ENCODE measurements around the gene MET. TPM values are rescaled to one million over a fixed set of nuclear protein-coding genes. Genes with fewer than 3 reads are reported as not detected.

MET gene
- total and polyA plus RNA-seq, 10 donors, result 0.68 to 28.8 (median 19.1) TPM

GRCh38 chr7:116776610-116777289, 104.8 kb downstream of the MET start:
- intact Hi-C loops (cut with DNase I; ENCODE audit: low total_unique reads), result no loop called here
- Histone ChIP-seq H3K27me3 (replicated peaks in 1 of 7) (peaks cover 0 to 6% (median 0%) of the 10 kb centered on the region in 7 donors), H3K27ac (no peak overlapping the region), H3K4me1 (no peaks in the 10 kb centered on the region), H3K4me3 (no peak overlapping the region), H3K36me3 (peaks cover 0 to 6% (median 0%) of the 10 kb centered on the region in 6 donors), H3K9me3 (no peaks in the 10 kb centered on the region)
- WGBS, 5 donors, result 78 to 86% (median 81%) methylated on average over 3 of the region's 3 CpGs
- DNase-seq, result no peak
- no peak for TF ChIP-seq POLR2A (IDR thresholded peaks at IDR 0.05)

GRCh38 chr7:116777651-116778281, 105.8 kb downstream of the MET start:
- DNase-seq, result no peak
- no peaks in the 10 kb centered on the region for H3K9me3 ChIP-seq
- no peaks in the 10 kb centered on the region for H3K4me1 ChIP-seq
- H3K4me3 ChIP-seq, result no peak overlapping the region
- H3K36me3 ChIP-seq, result peaks cover 0 to 6% (median 0%) of the 10 kb centered on the region in 6 donors
- no peak overlapping the region for H3K27ac ChIP-seq
- WGBS, 5 donors, result 79 to 89% (median 87%) methylated on average over 3 of the region's 3 CpGs
- peaks cover 0 to 6% (median 0%) of the 10 kb centered on the region in 7 donors for H3K27me3 ChIP-seq (replicated peaks in 1 of 7)
- TF ChIP-seq POLR2A (IDR thresholded peaks at IDR 0.05), result no peak
- TF ChIP-seq, protein P1, sequence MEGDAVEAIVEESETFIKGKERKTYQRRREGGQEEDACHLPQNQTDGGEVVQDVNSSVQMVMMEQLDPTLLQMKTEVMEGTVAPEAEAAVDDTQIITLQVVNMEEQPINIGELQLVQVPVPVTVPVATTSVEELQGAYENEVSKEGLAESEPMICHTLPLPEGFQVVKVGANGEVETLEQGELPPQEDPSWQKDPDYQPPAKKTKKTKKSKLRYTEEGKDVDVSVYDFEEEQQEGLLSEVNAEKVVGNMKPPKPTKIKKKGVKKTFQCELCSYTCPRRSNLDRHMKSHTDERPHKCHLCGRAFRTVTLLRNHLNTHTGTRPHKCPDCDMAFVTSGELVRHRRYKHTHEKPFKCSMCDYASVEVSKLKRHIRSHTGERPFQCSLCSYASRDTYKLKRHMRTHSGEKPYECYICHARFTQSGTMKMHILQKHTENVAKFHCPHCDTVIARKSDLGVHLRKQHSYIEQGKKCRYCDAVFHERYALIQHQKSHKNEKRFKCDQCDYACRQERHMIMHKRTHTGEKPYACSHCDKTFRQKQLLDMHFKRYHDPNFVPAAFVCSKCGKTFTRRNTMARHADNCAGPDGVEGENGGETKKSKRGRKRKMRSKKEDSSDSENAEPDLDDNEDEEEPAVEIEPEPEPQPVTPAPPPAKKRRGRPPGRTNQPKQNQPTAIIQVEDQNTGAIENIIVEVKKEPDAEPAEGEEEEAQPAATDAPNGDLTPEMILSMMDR (IDR thresholded peaks at IDR 0.05 in 8 of 11, conservative IDR thresholded peaks at IDR 0.05 in 3 of 11), result no peak
- TF ChIP-seq POLR2AphosphoS5 (IDR thresholded peaks at IDR 0.05), result no peak
- intact Hi-C loops (cut with DNase I; ENCODE audit: low total_unique reads), result no loop called here

DNA sequence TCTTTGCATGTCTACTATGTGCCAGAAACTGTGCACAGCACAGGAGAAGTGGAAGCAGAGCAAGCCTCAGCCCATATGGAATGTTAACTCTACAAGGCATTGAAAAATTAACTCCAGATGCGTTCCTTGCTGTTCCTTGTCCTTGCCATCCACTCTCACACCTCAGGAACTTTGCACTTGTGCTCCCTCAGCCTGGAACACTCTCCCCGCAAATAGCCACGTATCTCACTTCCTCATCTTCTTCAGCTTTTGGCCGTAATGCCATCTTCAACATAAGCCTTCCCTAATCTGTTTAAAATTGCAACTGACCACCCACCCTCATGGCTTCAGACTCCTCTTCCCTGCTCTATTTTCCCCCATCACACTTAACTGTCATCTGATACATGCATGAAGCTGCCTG, 107.2 kb downstream of the MET start:
- Histone ChIP-seq H3K9me3 (no peaks in the 10 kb centered on the region), H3K27me3 (replicated peaks in 1 of 7) (no peaks in the 10 kb centered on the region), H3K36me3 (peaks cover 0 to 6% (median 0%) of the 10 kb centered on the region in 6 donors), H3K4me3 (no peak overlapping the region), H3K27ac (no peak overlapping the region), H3K4me1 (no peaks in the 10 kb centered on the region)
- WGBS, 5 donors, result 55 to 73% (median 61%) methylated on average over 4 of the region's 4 CpGs
- intact Hi-C loops (cut with DNase I; ENCODE audit: low total_unique reads), result no loop called here
- DNase-seq, result no peak
- TF ChIP-seq POLR2A (IDR thresholded peaks at IDR 0.05), result no peak
- no peak for TF ChIP-seq POLR2AphosphoS5 (IDR thresholded peaks at IDR 0.05)
- TF ChIP-seq, protein P1 (IDR thresholded peaks at IDR 0.05 in 8 of 11, conservative IDR thresholded peaks at IDR 0.05 in 3 of 11), result no peak

DNA sequence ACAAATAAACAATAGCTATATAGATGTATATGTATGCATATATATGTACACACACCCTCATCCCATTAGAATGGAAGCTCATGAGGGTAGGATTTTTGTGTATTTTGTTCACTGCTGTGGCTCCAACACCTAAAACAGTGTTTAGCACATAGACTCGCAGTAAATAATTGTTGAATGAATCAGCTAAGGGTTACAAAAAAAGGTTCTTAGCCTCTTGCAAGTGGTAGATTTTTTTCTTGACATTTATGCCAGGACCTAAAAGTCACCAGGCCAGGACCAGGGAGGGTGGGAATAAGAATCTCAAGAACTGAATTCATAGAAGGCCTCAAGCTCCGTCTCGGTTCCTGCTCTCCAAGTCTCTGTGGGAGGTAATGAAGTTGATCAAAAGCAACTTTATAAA, 107.9 kb downstream of the MET start:
- TF ChIP-seq, protein P1 (IDR thresholded peaks at IDR 0.05 in 8 of 11, conservative IDR thresholded peaks at IDR 0.05 in 3 of 11), result no peak
- TF ChIP-seq POLR2A (IDR thresholded peaks at IDR 0.05) (no peak), POLR2AphosphoS5 (IDR thresholded peaks at IDR 0.05) (no peak)
- Histone ChIP-seq H3K4me3 (no peak overlapping the region), H3K36me3 (peaks cover 0 to 6% (median 0%) of the 10 kb centered on the region in 6 donors), H3K4me1 (no peaks in the 10 kb centered on the region), H3K27me3 (replicated peaks in 1 of 7) (no peaks in the 10 kb centered on the region), H3K27ac (no peak overlapping the region), H3K9me3 (no peaks in the 10 kb centered on the region)
- no peak for DNase-seq
- intact Hi-C loops (cut with DNase I; ENCODE audit: low total_unique reads), result no loop called here
- 90 to 97% (median 92%) methylated on average over 3 of the region's 3 CpGs for WGBS, 5 donors
